GM19455 (cell line): ENCODE data around the gene RADIL.
A peak's percentile ranks its signal among the peaks of the same experiment; 100 is the strongest.

Source experiments
- ATAC-seq: cut with Tn5 transposase; IDR thresholded peaks from one replicate; pipeline ENCODE4 v1.9.1; 2021; ENCODE audit not compliant: unreplicated experiment

Gene RADIL

DNA sequence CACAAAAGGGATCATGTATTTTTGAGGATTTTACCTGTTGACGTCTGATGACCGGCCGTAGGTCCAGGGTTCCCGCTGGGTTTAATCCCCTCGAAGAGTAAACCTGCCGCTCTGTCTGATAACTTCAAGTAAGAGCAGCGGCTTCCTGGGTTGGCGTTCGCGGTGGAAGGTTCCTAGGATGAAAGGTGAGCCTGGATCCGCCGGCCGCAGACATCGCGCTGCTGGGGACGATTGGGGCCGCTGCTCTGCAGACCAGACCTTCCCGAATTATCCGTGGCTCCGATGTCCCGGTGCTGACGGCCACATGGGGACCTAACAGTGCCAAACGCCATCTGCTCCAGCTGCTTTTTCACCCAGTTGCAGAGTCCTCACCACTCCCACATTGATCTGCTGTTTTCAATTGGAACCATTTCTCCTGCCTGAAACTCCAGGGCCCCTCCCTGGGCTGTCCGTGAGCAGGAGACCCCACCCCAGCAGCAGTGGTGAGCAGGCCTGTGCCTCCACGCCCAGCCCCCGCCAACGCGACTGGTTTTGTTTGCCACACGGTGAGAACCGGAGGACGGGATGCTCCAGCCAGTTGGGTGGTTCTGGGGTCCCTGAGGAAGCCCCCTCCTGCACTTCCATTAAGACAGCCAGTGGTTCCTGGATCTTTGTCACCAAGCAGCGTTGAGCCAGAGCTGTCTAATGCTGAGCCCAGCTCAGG lies 120.3 kb downstream of the RADIL start:
- no peak for ATAC-seq

DNA sequence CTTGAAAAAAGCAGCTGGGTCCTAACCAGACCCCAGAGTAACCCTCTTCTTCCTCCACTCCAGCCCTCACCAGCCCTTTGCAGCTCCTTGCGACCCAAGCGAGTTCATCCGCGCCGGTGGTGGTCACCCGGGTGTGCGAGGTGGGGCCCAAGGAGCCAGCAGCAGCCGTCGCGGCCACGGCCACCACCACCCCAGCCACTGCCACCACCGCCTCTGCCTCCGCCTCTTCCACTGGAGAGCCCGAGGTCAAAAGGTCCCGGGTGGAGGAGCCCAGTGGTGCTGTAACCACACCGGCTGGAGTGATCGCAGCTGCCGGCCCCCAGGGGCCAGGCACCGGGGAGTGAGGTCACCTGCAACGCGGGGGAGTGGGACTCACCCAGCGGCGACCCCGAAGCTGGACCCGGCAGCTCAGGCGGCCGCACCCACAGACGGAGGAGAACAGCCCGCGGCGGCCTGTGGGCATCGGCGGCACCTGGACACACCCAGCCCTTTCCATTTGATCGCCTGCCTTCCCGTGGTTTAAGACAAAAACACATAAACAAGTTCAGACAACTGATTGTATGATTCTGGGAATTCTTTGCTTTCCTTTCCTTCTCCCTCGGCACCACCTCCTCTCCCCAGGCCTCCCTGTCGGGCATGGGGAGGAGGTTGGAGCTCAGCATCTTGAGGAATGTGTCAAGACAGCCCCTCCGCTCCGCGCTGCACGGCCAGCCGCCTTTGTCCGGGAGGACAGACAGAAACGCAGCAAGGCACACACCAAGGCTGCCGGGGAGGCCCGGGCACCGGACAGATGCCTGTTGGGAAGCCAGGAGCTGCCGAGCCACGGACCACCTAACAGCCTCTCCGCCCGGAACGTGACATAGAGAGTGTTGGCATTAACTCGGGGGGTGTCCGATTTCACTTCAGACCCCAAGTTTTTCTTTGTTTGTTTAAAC lies 121.1 kb downstream of the RADIL start:
- no peak for ATAC-seq

DNA sequence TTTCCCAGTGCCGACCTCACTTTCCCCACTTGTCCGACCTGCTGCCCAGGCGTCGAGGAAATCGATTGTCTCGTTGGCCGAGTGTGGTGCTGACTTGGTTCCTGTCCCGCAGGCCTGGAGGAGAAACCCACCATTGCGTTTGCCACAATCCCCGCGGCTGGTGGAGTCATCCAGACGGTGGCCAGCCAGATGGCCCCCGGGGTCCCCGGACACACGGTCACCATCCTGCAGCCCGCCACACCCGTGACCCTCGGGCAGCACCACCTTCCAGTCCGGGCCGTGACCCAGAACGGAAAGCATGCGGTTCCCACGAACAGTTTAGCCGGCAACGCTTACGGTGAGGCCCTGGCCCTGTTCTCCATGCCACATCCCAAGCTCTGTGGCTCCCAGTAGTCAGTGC lies 122.6 kb downstream of the RADIL start:
- no peak for ATAC-seq

DNA sequence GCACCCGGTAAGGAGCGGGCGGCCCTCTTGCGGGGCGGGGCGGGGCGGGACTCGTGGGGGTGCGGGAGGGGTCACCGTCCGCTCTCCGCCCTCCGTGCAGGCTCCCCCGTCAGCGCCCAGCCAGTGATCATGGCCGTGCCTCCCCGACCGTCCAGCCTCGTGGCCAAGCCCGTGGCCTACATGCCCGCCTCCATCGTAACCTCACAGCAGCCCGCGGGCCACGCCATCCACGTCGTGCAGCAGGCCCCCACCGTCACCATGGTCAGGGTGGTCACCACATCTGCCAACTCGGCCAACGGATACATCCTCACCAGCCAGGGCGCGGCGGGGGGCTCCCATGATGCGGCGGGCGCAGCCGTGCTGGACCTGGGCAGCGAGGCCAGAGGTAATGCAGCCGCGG lies 124.3 kb downstream of the RADIL start:
- no peak for ATAC-seq

DNA sequence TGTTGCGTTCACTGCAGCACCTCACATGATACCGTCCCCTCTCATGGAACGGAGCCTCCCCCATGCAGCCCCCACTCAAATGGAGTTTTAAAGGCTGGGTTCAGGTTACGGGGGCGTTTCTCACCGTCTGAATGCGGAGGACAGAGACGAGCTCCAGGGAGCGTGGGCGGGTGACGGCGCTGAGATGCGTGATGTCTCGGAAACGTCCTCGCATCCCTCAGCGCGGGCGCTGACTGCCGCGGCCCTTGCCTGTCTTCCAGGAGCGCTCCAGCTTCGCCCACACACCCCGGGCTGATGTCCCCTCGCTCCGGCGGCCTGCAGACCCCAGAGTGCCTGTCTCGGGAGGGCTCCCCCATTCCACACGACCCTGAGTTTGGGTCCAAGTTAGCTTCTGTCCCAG lies 124.7 kb downstream of the RADIL start:
- no peak for ATAC-seq

DNA sequence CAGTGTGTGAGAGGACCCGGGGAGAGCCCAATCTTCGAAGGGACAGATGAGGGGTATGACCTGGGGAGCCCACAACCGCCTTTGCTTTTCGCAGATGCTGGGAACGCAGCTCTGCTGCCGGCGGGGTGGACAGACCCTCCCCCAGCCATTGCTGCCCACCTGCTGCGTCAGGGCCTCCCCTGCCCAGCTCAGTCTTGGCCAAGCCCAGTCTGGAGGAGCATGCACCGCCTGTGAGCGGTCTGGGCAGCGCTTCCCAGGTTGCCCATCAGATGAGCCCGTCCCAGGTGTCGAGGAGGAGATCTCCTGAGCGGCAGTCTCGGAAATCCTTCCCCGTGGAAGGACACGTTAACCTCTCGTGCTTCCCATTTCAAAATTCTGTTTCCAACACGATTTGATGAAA lies 125.4 kb downstream of the RADIL start:
- ATAC-seq: no peak

DNA sequence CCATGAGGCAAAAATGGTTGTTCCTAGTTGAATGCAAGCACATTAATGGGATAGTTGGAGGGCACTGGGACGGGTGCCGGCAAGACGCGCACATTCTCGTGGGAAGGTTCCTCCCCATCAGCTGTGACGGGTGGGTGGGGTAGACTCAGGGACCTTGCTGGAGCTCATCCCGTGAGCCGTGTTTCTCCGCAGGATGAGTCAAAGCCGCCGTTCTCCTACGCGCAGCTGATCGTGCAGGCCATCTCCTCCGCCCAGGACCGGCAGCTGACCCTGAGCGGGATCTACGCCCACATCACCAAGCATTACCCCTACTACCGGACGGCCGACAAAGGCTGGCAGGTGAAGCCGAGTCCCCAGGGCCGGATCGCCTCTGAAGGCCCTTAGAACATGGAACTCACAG lies 128.5 kb downstream of the RADIL start:
- ATAC-seq: no peak

DNA sequence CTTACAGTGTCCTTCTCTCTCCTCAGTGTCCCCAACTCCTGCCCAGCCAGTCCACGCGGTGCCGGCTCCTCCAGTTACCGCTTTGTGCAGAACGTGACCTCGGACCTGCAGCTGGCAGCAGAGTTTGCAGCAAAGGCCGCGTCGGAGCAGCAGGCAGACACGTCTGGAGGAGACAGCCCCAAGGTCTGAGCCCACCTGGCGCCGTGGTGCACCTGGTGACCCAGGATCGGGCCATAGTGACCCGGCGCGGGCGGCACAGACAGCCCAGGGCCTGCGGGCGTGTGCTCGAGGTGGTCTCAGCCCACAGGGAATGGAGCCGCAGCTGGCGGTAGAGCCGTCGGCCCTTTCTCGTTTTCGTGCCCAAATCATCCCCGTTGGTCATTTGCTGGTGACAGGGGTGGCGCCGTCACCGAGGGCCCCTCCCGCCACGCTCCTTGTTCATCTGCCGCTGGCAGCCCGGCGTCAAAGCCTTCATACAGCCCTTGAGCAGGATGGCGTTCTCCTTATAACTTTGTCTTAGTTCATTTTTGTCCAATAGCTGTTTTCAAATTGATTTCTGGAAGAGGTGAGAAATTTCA lies 129.0 kb downstream of the RADIL start:
- ATAC-seq: no peak

DNA sequence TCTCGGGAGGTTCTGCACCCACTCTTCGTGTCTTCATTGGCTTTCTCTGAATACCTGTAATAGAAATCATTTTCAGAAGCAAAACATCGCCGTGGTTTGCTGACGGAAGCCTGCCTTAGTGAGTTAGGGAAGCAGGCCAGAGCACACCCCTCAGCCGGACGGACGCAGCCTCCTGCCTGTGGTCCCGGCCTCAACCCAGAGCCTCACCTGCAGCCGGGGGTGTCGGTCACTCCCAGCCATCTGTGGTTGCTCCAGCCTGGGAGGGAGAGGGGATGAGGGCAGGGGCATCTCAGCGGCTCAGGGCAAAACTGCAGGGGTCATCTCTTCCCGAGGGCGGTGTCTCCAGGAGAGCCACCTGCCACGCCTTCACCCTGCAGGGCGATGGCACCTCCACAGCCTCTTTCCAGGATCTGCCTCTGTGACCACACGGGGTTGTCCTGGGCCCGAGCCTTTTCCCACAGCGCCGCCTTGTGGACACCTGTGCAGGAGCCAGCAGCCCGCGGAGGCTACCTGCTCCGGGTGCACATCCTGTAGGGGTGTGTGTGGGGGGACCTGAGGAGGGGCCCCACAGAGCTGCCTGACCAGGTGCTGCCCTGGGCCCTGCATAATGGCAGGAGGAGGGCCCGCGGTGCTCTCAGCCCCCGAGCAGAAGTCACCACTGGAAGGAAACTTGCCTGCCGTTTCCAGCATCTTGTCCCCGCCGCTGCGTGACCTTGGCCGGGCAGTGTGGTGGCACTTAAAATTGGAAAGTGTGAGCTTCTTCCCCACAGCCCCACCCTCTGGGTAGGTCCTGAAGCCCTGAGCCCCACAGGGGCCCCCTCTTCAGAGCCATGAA lies 129.7 kb downstream of the RADIL start:
- peak; percentile 85 for ATAC-seq

DNA sequence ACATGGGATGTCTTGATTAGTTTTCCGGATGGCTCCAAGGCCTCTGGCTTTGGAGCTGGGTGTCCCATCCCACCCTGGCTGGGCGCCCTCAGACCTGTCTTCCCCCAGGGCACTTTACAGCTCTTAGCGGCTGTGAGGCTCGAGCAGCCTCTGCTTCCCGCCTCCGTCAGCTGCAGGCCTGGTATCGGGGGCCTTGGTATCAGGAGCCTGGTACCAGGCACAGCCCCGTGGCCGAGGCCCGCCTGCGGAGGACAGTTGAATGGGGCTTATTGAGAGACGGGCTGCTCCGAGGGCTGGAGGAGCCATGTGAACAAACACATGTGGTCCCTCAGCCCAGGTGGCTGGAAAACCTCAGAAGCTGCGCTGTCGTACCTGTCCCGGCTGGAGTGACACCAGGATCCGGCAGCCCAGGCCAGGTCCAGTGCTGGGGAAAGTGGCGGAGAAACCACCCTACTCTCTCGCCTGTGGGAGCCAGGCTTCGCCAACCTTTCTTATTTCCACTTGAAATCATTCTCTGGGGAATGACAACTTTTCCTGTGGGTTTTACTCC lies 132.0 kb downstream of the RADIL start:
- ATAC-seq: no peak

DNA sequence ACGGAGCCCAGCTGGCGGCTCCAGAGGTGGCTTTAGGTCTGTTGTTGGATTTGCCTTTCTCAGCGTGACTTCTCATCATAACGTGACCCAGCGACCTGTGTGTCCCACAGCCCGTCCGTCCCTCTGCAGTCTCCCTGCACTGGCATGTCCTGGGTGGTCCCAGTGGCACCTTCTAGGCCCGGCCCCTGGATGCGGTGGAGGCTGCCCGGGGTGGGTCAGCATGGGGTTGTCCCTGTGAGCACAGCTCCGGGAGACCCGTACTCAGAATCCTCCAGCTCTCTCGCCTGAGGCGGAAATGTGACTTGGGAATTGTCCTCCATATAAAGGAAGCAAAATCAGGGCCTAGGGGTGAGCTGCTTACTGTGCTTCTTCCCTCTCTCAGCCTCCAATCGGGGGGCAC lies 133.7 kb downstream of the RADIL start:
- ATAC-seq: no peak

DNA sequence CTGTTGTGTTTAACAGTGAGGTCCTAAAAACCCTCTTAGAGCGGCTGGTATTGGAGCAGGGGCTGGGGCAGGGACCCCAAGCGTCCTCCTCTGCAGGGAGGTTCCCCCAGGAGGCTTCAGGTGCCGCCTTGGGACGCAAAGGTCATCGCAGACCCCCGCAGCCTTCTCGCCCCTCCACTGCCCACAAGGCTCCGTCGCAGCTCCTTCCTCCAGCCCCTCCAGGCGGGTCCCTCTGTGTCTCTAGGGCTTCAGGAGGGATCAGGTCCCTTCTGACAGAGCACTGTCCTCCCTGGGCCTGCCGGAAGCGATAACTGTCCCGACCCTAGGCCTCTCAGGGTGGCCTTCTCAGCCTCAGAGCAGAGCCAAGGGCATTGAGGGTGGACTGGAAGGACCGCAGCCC lies 134.2 kb downstream of the RADIL start:
- no peak for ATAC-seq
